ENCODE measurements around the gene FZR1.
A peak's percentile ranks its signal among the peaks of the same experiment; 100 is the strongest.
"Not testable (repeated sequence)": the region's sequence is repeated elsewhere in the genome, so short reads cannot be mapped to it uniquely, and the experiment has no call there.

The FZR1 gene

DNA sequence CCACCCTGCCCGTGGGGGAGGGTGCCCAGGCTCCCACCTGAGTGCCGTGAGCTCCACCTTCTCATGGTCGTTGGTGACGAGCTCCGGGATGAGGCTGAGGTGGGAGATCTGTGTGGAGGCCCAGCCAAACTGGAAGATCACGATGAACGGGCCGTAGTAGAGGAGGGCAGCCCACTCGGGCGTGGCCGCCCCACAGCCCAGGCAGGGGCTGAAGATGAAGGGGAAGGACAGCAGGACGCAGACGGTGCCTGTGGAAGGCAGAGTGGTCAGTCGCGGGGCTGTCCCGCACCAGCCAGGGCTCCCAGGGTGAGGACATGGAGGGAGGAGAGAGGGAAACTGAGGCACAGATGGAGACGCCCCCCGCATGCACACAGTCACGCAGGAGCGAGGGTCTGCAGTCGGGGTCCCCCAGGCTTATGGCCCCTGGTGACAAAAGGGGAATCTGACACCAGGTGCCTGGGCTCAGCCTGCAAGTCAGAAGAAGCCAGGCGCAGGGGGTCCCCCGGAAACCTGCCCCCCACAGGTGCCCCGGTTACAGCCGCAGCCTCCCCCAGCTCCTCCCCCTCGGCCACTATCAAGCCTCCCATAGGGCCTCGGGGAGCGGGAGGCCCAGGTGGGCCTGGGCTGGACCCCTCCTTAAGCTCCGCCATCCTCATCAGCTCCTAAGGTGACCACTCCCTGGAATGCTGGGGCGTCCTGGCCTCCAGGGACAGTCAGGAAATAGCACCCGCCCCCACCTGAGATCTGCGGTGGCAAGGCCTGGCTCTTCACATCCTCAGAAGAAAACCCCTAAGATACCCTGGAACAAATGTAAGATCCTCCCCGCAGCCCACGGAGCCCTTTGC is 45.1 kb downstream of the FZR1 start:
- no peak for DNase-seq

DNA sequence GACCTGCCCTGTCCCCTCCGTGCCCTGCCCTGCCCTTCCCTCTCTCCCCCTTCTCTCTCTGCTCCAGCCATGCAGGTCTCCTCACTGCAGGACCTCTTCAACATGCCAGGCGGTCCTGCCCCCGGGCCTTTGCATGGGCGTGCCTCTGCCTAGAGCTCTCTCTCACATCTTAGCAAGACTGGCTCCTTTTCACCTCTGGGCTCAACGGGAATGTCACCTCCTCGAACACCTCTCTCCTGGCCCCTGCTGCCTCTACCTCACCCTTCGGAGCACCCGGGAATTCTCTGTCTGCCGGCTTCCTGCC is 45.6 kb downstream of the FZR1 start:
- no peak for DNase-seq

DNA sequence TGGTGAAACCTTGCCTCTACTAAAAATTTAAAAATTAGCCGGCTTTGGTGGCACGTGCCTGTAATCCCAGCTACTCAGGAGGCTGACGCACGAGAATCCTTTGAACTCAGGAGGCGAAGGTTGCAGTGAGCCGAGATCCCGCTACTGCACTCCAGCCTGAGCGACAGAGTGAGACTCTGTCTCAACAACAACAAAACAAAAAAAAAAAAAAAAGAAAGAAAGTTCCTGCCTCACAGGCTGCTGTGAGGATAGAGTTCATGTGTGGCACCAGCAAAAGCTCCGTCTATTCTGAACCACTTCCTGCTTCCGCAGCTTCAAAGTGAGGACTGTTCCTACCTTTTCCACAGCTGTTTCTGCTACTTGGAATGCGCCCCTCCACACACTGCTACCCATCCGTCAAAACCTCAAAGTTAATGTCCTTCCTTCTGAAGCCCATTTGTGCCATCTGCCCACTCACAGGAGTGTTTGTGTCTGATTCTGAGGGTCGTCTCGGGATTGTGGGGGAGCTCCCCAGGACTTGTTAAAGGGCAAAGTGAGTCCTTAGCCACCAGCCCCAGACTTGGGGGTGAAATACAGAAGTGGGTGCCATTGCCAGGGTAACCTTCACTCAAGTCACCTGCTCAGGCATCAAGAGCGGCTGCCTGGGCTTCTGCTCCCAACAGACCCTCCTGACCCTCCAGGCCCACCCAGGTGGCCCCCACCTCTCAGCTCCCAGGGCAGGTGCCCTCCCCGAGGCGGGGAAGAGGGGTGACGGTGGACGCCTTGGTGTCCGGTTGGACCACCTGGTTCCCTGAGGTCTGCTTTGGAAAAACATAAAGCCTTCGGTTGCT is 48.4 kb downstream of the FZR1 start:
- no peak for DNase-seq

DNA sequence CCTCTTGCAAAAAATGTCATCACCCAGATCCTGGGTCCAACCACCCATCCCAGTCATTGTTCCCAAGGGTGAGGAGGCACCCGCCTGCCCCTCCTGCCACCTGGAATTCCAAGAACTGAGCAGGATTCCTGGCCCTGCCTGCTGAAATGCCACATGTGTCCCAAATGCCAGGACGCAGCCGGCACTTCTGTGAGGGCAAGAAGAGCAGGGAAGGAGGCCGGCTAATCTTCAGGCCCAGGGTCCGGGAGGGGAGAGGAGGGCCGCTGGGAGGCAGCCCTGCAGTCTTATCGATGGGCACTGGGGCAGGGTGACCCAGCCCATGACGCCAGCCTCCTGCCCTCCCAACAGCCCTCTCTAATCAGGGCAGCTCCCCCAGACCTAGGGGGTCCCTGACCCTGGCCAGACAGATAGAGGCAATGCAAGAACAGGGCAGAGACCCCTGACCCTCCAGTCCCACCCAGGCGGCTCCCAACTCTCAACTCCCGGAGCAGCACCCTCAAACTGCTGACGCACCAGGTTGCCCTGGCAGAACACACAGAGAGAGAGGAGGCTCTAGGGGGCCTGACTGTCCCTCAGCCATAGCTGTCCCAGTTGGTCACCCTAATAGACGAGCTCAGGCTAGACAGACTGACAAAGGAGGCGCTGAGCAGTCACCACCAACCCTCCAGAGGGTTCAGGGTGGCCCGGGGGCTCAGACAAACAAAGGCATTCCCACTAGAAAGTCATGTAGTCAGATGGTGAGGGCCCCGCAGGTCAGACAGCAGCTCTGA is 49.7 kb downstream of the FZR1 start:
- DNase-seq = no peak

DNA sequence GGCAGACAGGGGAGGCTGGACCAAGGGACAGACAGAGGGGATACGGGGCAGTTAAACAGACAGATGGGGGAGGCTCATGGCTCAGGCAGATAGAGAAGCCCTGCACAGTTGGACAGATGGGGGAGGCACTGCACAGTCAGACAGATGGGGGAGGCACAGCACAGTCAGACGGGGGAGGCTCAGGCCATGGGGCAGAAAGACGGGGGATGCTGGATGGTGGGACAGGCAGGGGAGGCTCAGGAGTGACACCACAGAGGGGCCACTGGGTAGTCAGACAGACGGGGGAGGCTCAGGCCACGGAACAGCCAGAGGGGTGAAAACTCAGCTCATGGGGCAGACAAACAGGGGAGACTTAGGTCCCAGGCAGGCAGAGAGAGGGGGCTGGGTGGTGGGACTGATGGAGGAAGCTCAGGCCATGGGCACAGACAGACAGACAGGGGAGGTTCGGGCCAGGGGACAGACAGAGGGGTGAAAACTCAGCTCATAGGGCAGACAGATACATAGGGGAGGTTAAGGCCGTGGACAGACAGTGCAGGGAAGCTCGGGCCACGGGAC is 50.4 kb downstream of the FZR1 start:
- no peak for DNase-seq

DNA sequence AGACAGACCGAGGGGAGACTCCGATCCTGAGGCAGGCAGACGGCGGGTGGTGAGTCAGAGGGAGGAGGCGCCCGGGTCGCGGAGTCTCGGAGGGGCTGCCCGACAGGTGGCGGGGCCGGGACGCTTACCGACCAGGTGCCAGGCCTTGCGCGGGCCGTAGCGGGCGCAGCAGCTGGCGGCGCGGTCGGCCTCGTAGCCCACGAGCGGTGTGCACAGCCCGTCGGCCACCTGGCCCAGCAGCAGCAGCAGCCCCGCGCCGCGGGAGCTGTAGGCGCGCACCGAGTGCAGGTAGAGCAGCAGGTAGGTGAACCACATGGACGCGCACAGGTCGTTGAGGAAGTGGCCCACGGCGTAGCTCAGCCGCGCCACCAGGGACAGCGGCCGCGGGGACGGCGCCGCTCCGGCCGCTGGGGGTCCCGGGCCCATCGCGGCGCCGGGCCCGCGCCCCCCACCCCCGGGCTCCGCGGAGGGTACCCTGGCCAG is 50.9 kb downstream of the FZR1 start:
- peak; percentile 68 for DNase-seq

DNA sequence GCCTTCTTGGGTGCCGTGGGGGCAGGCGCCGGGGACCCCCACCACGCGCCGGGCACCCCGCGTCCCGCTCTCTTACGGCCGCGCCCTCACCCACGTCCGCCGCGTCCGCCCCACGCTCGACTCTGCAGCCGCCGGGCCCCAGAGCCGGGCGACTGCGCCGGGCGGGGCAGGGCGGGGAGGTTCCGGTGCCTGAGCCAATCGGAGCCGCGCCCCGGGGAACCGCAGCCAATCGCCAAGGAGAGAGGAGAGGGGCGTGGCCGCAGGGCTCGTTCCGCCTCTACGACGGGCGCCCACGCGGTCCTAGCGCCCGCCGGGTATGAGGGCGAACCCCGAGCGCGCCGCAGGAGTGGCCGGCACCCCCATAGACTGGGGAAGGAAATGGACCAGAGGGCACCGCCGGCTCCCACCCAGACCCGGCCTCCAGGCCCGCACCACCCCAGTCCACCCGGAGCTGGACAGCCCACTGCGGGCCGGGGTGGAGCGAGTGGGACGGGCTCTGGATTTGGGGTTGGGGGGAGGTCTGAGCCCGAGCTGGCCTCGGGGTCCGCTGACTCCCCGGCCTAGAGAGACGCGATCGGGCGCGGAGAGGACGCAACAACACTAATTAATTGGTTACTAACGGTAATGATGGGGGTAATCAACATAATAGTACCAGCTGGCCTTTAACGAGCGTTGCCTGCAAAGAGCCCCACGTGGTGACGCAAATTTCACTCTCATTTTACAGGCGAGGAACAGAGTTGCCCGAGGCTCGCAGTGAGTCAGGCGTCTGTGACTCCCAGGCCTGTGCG is 51.5 kb downstream of the FZR1 start, which contains the start of gene MFSD12:
MFSD12 (minus strand) TSS at position 126 of the 788 bp plus-strand sequence. CDS start 183 bp downstream, outside the sequence.
- peak; percentile 96 for DNase-seq

DNA sequence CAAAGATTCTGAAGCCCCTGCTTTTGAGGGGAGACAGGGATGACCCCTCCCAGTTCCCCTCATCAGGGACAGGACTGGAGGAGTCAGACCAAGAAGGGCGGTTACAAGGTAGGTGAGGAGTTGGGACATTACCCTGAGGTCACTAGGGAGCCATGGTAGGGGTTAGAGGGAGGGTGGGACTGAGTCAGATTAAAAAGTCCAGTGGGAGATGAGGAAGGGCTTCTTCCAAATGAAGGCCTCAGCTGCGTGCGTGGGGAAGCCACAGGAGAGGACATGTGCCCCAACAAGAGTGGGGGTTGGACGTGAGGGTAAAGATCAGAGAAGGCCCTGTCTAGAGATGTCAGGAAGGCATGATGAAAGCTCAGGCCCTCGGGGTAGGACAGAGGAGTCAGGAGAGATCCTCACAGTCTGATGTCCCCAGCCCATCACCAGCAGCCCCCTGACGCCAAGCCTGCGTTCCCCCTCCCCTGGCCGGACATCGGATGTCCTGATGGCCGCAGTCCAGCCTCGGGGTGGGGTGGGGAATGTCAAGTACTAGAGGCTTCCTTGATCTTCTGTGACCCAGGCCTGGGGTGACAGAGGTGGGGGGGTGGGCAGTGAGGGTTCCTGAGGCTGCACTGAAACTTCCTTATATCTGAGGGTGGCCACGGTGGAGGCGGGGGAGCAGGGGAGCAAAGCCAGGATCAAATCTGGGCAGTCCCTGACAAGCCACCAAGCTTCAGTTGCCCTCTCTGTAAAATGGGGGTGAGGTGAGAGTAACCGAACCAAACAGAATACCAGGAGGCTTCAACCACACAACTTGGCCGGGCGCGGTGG is 57.8 kb downstream of the FZR1 start:
- no peak for DNase-seq

DNA sequence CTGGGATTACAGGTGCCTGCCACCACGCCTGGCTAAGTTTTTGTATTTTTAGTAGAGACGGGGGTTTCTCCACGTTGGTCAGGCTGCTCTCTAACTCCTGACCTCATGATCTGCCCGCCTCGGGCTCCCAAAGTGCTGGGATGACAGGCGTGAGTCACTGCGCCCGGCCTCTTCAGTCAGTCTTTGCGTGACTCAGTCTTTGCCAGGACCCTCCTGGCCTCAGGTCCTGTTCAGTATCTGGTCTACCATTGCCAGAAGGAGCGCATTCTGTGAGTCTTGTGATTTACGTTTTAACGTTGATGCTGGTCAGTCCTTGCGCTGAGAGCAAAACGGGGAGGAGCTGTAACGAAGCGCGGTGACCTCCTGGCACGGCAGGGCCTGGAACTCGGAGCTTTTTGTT is 59.0 kb downstream of the FZR1 start:
- no peak for DNase-seq

DNA sequence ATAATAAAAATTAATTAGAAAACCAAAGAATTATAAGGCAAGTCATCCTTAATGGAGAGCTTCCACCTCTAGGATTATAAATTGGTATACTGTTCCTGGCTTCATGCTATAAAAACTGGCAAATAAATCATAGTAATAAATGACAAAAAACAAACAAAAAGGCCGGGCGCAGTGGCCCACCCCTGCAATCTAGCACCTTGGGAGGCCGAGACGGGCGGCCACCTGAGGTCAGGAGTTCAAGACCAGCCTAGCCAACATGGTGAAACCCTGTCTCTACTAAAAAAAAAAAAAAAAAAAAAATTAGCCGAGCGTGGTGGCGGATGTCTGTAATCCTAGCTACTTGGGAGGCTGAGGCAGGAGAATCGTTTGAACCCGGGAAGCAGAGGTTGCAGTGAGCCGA is 63.9 kb downstream of the FZR1 start:
- not testable (repeated sequence) for DNase-seq

DNA sequence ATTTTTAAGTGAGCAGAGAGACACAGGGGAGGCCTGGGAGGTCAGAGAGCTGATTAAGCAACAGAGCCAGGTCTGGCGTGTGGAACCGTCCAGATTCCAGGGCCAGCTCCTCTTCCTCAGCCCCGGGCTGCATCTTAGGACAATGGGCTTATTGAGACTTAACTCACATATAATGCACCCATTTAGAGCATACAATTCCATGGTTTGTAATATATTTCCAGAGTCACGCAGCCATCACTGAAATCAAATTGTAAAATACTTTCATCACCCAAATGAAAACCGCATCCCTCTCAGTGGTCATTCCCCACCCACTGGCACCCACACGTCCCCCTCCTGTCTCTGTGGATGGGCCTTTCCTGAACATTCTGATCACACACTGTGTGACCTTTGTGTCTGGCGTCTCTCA is 64.5 kb downstream of the FZR1 start:
- no peak for DNase-seq

DNA sequence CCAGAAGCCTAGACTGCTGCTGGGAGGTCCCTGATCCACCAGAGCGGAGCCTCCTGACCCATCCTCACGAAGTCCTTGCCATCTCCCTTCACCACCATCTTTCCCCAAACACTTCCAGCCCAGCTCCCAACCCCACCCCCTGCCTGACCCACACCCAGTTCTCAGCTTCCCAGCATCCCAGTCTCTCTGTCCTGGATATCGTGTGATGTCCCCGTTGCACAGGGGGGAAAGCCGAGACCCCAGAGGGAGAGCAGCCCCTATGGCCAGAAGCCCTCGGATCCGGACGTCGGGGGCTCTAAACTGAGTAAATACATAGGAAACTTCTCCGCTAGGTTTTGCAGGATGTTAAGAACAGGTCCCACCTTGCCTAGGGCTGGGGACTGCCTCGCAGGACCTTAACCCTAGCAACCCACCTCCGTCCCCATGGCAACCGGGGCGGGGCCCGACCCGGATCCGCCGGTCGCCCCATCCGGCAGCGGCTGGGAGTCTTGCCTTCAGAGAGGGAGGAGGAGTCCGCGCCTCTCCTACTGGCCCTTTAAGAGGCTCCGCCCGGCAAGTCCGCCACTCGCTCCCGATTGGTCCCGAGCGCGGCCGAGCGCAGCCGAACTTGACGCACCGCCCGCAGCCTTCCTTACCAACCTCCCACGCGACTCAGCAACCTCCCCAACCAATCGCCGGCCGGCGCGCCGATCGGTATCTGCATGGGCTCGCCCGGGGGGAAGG is 66.2 kb downstream of the FZR1 start:
- peak; percentile 99 for DNase-seq

DNA sequence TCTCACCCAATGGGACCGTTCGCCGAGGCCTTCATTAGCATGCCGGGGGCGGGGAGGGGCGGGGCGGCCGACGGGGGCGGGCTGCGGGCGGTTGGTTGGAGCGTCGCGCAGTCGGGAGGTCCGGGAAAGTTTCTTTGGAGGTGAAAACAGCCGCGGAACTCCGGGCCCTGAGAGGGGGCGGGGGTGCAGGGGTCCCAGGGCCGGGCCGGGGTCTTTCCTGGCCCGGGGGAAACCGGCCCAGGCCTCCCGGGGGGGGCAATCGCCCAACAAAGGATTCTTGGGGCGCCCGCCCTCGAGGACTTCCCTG is 66.7 kb downstream of the FZR1 start, which contains the start of gene HMG20B:
HMG20B (plus strand) TSS at position 90 of the 307 bp plus-strand sequence. CDS start 366 bp downstream, outside the sequence.
- no peak for DNase-seq

DNA sequence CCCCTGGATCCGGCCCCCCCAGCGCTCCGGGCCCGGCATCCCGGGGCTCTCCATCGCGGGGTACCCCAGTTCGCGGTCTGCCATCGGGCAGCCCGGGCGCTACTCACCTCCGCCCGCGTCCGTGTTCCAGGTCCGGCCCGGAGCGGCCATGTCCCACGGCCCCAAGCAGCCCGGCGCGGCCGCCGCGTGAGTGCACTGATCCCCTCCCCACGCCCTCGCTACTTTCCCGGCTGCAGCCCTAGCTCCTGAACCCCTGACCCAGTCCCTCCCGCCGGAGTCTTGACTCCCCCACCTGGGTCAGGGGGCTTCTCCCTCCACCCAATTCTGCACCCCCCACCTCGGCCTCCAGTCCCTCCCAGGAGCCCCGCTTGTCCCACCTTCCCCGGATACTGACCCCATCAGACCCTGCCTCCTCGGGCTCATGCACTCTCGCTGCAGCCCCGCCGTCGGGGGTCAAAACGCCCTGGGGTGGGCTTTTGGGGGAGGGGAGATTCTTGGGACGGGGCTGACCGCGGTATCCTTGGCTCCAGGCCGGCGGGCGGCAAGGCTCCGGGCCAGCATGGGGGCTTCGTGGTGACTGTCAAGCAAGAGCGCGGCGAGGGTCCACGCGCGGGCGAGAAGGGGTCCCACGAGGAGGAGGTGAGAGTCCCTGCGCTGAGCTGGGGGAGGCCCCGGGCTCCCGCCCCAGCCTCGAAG is 67.2 kb downstream of the FZR1 start:
- no peak for DNase-seq

DNA sequence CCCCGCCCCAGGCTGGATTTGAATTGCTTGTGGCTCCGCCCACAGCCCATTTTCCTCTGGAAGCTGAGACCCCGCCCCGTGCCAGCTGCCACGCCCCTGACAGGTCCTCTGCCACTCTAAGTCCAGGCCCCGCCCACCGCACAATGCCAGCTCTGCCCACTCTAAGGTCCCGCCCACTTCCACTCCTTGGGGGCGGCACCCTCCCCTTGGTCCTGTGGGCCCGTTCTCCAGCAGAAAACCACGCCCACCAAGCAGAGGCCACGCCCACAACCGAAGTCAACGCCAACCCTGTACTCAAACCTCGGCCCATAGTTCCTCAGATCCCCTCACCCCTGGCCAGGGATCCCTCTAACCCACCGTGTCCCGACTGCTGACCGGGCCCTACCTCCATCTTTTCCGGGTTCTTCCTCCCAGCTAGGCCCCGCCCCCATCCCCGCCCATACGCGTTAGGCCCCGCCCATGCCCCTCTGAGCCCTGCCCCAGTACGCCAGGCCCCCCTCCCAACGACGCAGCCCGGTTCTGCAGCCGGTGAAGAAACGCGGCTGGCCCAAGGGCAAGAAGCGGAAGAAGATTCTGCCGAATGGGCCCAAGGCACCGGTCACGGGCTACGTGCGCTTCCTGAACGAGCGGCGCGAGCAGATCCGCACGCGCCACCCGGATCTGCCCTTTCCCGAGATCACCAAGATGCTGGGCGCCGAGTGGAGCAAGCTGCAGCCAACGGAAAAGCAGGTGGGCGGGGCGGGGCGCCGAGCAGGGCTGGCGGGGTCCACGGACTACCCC is 67.9 kb downstream of the FZR1 start:
- DNase-seq = peak; percentile 73

DNA sequence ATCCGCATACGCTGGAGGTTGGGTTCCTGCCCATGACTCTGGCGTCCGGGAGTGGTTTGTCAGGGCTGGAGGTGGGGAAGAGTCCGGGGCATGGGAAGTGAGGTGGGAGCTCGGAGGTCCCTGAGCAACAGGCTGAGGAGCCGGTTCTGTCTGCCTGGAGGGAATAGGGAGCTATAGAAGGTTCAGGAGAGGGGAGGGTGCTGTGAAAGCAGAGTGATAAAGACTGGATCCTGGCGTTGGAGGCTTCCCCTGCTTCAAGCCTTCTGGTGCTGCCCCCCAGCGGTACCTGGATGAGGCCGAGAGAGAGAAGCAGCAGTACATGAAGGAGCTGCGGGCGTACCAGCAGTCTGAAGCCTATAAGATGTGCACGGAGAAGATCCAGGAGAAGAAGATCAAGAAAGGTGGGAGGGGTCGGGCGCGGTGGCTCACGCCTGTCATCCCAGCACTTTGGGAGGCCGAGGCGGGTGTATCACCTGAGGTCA is 69.2 kb downstream of the FZR1 start:
- DNase-seq = no peak

DNA sequence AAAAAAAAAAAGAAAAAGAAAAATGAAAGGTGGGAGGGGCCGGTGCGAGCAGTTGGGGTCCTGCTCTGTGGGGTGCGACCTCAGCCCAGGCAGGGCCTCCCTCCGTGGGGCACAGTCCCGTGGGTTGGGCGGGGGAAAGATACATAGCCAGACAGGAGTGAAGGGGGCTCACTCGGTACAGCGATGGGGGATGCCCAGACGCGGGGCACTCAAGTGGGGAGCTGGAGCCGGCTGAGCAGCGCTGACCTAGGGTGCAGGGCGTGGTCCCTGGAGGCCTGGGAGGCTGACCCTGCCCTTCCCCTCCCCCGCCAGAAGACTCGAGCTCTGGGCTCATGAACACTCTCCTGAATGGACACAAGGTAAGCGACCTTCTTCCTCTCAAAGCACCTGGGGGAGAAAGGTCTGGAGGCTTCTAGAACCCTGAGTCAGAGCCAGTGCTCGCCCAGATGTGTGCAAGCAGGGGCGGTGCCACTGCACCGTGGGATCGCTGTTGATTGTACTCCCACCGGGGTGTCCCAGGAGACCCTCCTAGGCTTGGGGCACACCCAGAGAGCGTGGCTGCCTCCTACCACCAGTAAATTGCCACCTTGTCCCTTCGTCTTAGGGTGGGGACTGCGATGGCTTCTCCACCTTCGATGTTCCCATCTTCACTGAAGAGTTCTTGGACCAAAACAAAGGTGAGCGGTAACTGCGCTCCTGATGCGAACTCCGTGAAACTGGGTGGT is 70.0 kb downstream of the FZR1 start:
- no peak for DNase-seq

All from stimulated activated CD4-positive, alpha-beta T cell treated with anti-CD3 and anti-CD28 coated beads, Interleukin-12 subunit alpha, Interleukin-12 subunit beta, amount 100 ng/mL, for 4 hours (primary cell).